H9 (cell line): ENCODE measurements around the gene ZSCAN2. TPM values are rescaled to one million over a fixed set of nuclear protein-coding genes. Genes with fewer than 3 reads are reported as not detected.

Source experiments
- DNase-seq: peaks from one replicate; pipeline ENCODE4 v3.0.0-alpha.2; 2017
- H2AFZ ChIP-seq: one replicate; pipeline ENCODE4 v1.6.1; 2013; ENCODE audit warnings: mild to moderate bottlenecking, low read length, control low read depth, moderate library complexity
- H2AK5ac ChIP-seq: 2 replicates; pipeline ENCODE4 v1.6.1; 2013; ENCODE audit warnings: low read length, control low read depth, mixed read lengths; ENCODE audit not compliant: insufficient read length
- H2BK120ac ChIP-seq: one replicate; pipeline ENCODE4 v1.6.1; 2013; ENCODE audit warnings: low read depth, mild to moderate bottlenecking, low read length, control low read depth, inconsistent platforms; ENCODE audit not compliant: poor library complexity, severe bottlenecking
- H2BK12ac ChIP-seq: 2 replicates; pipeline ENCODE4 v1.6.1; 2013; ENCODE audit warnings: low read length, control low read depth, mixed read lengths, low read depth; ENCODE audit not compliant: insufficient read length
- H2BK15ac ChIP-seq: 2 replicates; pipeline ENCODE4 v1.6.1; 2013; ENCODE audit warnings: low read depth, low read length, control low read depth
- H2BK20ac ChIP-seq: one replicate; pipeline ENCODE4 v1.6.1; 2013; ENCODE audit warnings: low read depth, mild to moderate bottlenecking, low read length, control low read depth, inconsistent platforms; ENCODE audit not compliant: poor library complexity, severe bottlenecking
- H2BK5ac ChIP-seq: 2 replicates; pipeline ENCODE4 v1.6.1; 2013; ENCODE audit warnings: low read length, control low read depth, mixed read lengths; ENCODE audit not compliant: insufficient read length
- H3K14ac ChIP-seq: 2 replicates; pipeline ENCODE4 v1.6.1; 2013; ENCODE audit warnings: low read length, control low read depth; ENCODE audit not compliant: insufficient read depth
- H3K18ac ChIP-seq: 2 replicates; pipeline ENCODE4 v1.6.1; 2013; ENCODE audit warnings: low read depth, mild to moderate bottlenecking, mixed read lengths, low read length, control low read depth; ENCODE audit not compliant: insufficient read length
- H3K23ac ChIP-seq: 2 replicates; pipeline ENCODE4 v1.6.1; 2013; ENCODE audit warnings: low read length, control low read depth, mixed read lengths, low read depth; ENCODE audit not compliant: insufficient read length
- H3K23me2 ChIP-seq: 2 replicates; pipeline ENCODE4 v1.6.1; 2013; ENCODE audit warnings: low read depth, mild to moderate bottlenecking, mixed read lengths, low read length, control low read depth; ENCODE audit not compliant: insufficient read length, poor library complexity, severe bottlenecking
- H3K27ac ChIP-seq: 2 replicates; pipeline ENCODE4 v1.5.1; 2013; ENCODE audit warnings: low read length, control low read depth, mixed read lengths, low read depth; ENCODE audit not compliant: insufficient read length
- H3K27me3 ChIP-seq: 2 replicates; pipeline ENCODE4 v1.6.1; 2013; ENCODE audit warnings: low read length, control low read depth, inconsistent platforms; ENCODE audit not compliant: insufficient read depth
- H3K4ac ChIP-seq: 2 replicates; pipeline ENCODE4 v1.6.1; 2013; ENCODE audit warnings: low read depth, mild to moderate bottlenecking, control low read depth, inconsistent platforms, low read length, moderate library complexity
- H3K4me1 ChIP-seq: 2 replicates; pipeline ENCODE4 v1.6.1; 2013; ENCODE audit warnings: low read length, control low read depth, inconsistent platforms; ENCODE audit not compliant: insufficient read depth
- H3K4me2 ChIP-seq: 2 replicates; pipeline ENCODE4 v1.6.1; 2013; ENCODE audit warnings: low read length, control low read depth, mixed read lengths; ENCODE audit not compliant: insufficient read length, insufficient read depth
- H3K56ac ChIP-seq: 2 replicates; pipeline ENCODE4 v1.6.1; 2013; ENCODE audit warnings: low read depth, mild to moderate bottlenecking, mixed read lengths, low read length, control low read depth; ENCODE audit not compliant: insufficient read length
- H3K79me1 ChIP-seq: 2 replicates; pipeline ENCODE4 v1.6.1; 2013; ENCODE audit warnings: low read depth, mild to moderate bottlenecking, moderate library complexity, low read length, control low read depth, inconsistent platforms; ENCODE audit not compliant: insufficient read depth, poor library complexity, severe bottlenecking
- H3K79me2 ChIP-seq: 2 replicates; pipeline ENCODE4 v1.6.1; 2013; ENCODE audit warnings: low read length, control low read depth, inconsistent platforms; ENCODE audit not compliant: insufficient read depth
- H3K9ac ChIP-seq: 2 replicates; pipeline ENCODE4 v1.6.1; 2013; ENCODE audit warnings: low read length, control low read depth, mixed read lengths; ENCODE audit not compliant: insufficient read length; ENCODE audit errors: extremely low read depth
- H3K9me3 ChIP-seq: one replicate; pipeline ENCODE4 v1.6.1; 2013; ENCODE audit warnings: low read depth, low read length, inconsistent platforms; ENCODE audit not compliant: control insufficient read depth
- H3T11ph ChIP-seq: one replicate; pipeline ENCODE4 v1.6.1; 2013; ENCODE audit warnings: mild to moderate bottlenecking, low read length, control low read depth, inconsistent platforms
- H4K20me1 ChIP-seq: one replicate; pipeline ENCODE4 v1.6.1; 2013; ENCODE audit not compliant: control insufficient read depth, insufficient read length, insufficient read depth
- H4K5ac ChIP-seq: 2 replicates; pipeline ENCODE4 v1.6.1; 2013; ENCODE audit warnings: low read depth, mild to moderate bottlenecking, mixed read lengths, low read length, control low read depth; ENCODE audit not compliant: insufficient read length
- H4K8ac ChIP-seq: replicated peaks from 2 replicates; pipeline ENCODE4 v1.6.1; 2013; ENCODE audit warnings: low read length, control low read depth, mixed read lengths, low read depth; ENCODE audit not compliant: insufficient read length
- H4K91ac ChIP-seq: 2 replicates; pipeline ENCODE4 v1.6.1; 2013; ENCODE audit warnings: low read depth, mild to moderate bottlenecking, moderate library complexity, mixed read lengths, low read length, control low read depth; ENCODE audit not compliant: insufficient read length
- H3K27ac Mint-ChIP-seq, 3 experiments: 2 replicates in 2 of 3; 3 replicates in 1 of 3; pipeline ENCODE4 v1.8.0; 2020 to 2021; ENCODE audit warnings: mixed read lengths in 3 of 3, mild to moderate bottlenecking in 1 of 3, moderate library complexity in 1 of 3
- H3K27me3 Mint-ChIP-seq: 2 replicates; pipeline ENCODE4 v1.8.0; 2021; ENCODE audit warnings: low read depth, mild to moderate bottlenecking, moderate library complexity, mixed read lengths
- H3K36me3 Mint-ChIP-seq, 3 experiments: 2 replicates in 2 of 3; 3 replicates in 1 of 3; pipeline ENCODE4 v1.8.0; 2020 to 2021; ENCODE audit warnings: low read depth in 3 of 3, mixed read lengths in 3 of 3; ENCODE audit not compliant: insufficient read depth in 1 of 3
- H3K4me1 Mint-ChIP-seq, 2 experiments: 2 replicates each; pipeline ENCODE4 v1.8.0; 2020; ENCODE audit warnings: mixed read lengths in 2 of 2
- H3K4me3 Mint-ChIP-seq, 2 experiments: 2 replicates in 1 of 2; 3 replicates in 1 of 2; pipeline ENCODE4 v1.8.0; 2020 to 2021; ENCODE audit warnings: mild to moderate bottlenecking in 2 of 2, mixed read lengths in 2 of 2, moderate library complexity in 1 of 2
- H3K9me3 Mint-ChIP-seq, 2 experiments: 2 replicates in 1 of 2; 3 replicates in 1 of 2; pipeline ENCODE4 v1.8.0; 2020; ENCODE audit warnings: mild to moderate bottlenecking in 2 of 2, mixed read lengths in 2 of 2, moderate library complexity in 1 of 2
- WGBS: extraction: QIAGEN DNeasy Blood & Tissue Kit; methylation state at CpG from one replicate; pipeline ENCODE4 v1.1.7; 2013; ENCODE audit warnings: missing lambda C conversion rate, low lambda C conversion rate, mixed read lengths; ENCODE audit not compliant: insufficient read length; ENCODE audit errors: extremely low coverage; 5-methylcytosine and 5-hydroxymethylcytosine counted together
- total RNA-seq: library from RNA; stranded (reverse); gene quantifications from 2 replicates; pipeline ENCODE4 v1.2.1, GENCODE V29; 2021
- TF ChIP-seq, protein P1 (sequence below): fragments of 200-600 bp; sonication (generic); conservative IDR thresholded peaks from 3 replicates; pipeline ENCODE4 v1.8.0; 2021; ENCODE audit warnings: antibody characterized with exemption, mild to moderate bottlenecking

ZSCAN2 gene
- total RNA-seq, 1 experiment from 2014 or later = 28.4 TPM

- no peaks in the 10 kb centered on the region for H4K20me1 ChIP-seq
- no peak overlapping the region for H2BK20ac ChIP-seq
- no peak overlapping the region for H4K5ac ChIP-seq
- peaks cover 19% of the 10 kb centered on the region for H3K9me3 ChIP-seq
- TF ChIP-seq, protein P1, sequence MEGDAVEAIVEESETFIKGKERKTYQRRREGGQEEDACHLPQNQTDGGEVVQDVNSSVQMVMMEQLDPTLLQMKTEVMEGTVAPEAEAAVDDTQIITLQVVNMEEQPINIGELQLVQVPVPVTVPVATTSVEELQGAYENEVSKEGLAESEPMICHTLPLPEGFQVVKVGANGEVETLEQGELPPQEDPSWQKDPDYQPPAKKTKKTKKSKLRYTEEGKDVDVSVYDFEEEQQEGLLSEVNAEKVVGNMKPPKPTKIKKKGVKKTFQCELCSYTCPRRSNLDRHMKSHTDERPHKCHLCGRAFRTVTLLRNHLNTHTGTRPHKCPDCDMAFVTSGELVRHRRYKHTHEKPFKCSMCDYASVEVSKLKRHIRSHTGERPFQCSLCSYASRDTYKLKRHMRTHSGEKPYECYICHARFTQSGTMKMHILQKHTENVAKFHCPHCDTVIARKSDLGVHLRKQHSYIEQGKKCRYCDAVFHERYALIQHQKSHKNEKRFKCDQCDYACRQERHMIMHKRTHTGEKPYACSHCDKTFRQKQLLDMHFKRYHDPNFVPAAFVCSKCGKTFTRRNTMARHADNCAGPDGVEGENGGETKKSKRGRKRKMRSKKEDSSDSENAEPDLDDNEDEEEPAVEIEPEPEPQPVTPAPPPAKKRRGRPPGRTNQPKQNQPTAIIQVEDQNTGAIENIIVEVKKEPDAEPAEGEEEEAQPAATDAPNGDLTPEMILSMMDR = no peak
- H2AFZ ChIP-seq = no peak overlapping the region
- no peak overlapping the region for H2BK12ac ChIP-seq
- no peak overlapping the region for H3K27ac ChIP-seq
- Mint-ChIP-seq H3K27ac (peak overlapping the region in 1 of 3 experiments; percentile 87; a peak in 2 of 7 replicates), H3K36me3 (peaks cover 32 to 77% (median 61%) of the 10 kb centered on the region in 3 experiments), H3K4me3 (no peak overlapping the region), H3K9me3 (peaks cover 20 to 42% of the 10 kb centered on the region in 2 experiments), H3K4me1 (peaks cover 8 to 14% of the 10 kb centered on the region in 2 experiments; a peak in 3 of 4 replicates), H3K27me3 (peaks cover 8% of the 10 kb centered on the region)
- peaks cover 20% of the 10 kb centered on the region; the same call in 1 of the 2 replicates for H3K79me2 ChIP-seq
- H3K23ac ChIP-seq = no peak overlapping the region
- H3K9ac ChIP-seq = no peak overlapping the region
- no peak overlapping the region for H3T11ph ChIP-seq
- no peak overlapping the region for H2AK5ac ChIP-seq
- H3K14ac ChIP-seq = no peak overlapping the region
- H3K27me3 ChIP-seq = no peaks in the 10 kb centered on the region
- peaks cover 2% of the 10 kb centered on the region; the same call in 1 of the 2 replicates for H3K4me1 ChIP-seq
- H4K91ac ChIP-seq = no peak overlapping the region
- no CpG with 5 or more reads among the region's 3 CpGs for WGBS
- no peak overlapping the region for H2BK15ac ChIP-seq
- H3K23me2 ChIP-seq = no peaks in the 10 kb centered on the region
- H2BK120ac ChIP-seq = no peak overlapping the region
- no peak overlapping the region for H2BK5ac ChIP-seq
- no peak overlapping the region for H3K18ac ChIP-seq
- H3K4ac ChIP-seq = no peak overlapping the region
- no peak overlapping the region for H3K4me2 ChIP-seq
- DNase-seq = no peak
- H4K8ac ChIP-seq = no peak overlapping the region
- H3K56ac ChIP-seq = no peak overlapping the region
- peaks cover 9% of the 10 kb centered on the region for H3K79me1 ChIP-seq
These were observed 15.4 kb downstream of the ZSCAN2 start for GRCh38 chr15:84616235-84616634.
